ENCODE data around the gene PHETA1.

GRCh38 chr12:111359231-111359913 is 9.5 kb downstream of the PHETA1 start:
- no peak for TF ChIP-seq EP300 (conservative IDR thresholded peaks at IDR 0.05; ENCODE audit: poor library complexity, severe bottlenecking)
- TF ChIP-seq CTCF (IDR thresholded peaks at IDR 0.05; ENCODE audit: poor library complexity, severe bottlenecking): no peak
- no peak for TF ChIP-seq POLR2AphosphoS5 (IDR thresholded peaks at IDR 0.05)
- no peak for TF ChIP-seq SMC3 (conservative IDR thresholded peaks at IDR 0.05; ENCODE audit: poor library complexity)
- TF ChIP-seq EZH2 (IDR thresholded peaks at IDR 0.05; ENCODE audit: borderline replicate concordance, insufficient read depth, low read length, poor library complexity, severe bottlenecking): no peak
- no peak for TF ChIP-seq TAF1 (IDR thresholded peaks at IDR 0.05; ENCODE audit: low read depth)
